GM18507 (cell line): ENCODE data around the gene CFAP73.
"Not testable (repeated sequence)": the region's sequence is repeated elsewhere in the genome, so short reads cannot be mapped to it uniquely, and the experiment has no call there.

Experiments used
- DNase-seq: peaks from one replicate; pipeline ENCODE4 v3.0.0; 2011; ENCODE audit warnings: low read depth; ENCODE audit not compliant: insufficient read length; ENCODE audit errors: extremely low spot score
- FAIRE-seq: peaks from 2 replicates; lab custom pipeline; 2011; peaks lifted over from hg19 to GRCh38; lab: Jason Lieb, UNC

Gene CFAP73

GRCh38 chr12:113138826-113139225 is 10.7 kb upstream of the CFAP73 start:
- DNase-seq (no peak), FAIRE-seq (no peak)

DNA sequence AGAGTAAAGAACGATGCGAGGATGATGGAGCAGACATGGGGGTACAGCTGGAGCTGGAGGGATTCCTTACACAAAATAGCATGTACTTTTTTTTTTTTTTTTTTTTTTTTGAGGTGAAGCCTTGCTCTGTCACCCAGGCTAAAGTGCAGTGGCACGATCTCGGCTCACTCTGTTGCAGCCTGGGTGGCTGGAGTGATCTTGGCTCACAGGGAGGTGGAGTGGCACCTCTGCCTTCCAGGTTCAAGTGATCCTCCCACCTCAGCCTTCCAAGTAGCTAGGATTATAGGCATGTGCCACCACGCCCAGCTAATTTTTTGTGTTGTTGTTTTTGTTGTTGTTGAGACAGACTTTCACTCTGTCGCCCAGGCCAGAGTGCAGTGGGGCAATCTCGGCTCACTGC is 8.8 kb upstream of the CFAP73 start:
- DNase-seq (no peak), FAIRE-seq (no peak)

DNA sequence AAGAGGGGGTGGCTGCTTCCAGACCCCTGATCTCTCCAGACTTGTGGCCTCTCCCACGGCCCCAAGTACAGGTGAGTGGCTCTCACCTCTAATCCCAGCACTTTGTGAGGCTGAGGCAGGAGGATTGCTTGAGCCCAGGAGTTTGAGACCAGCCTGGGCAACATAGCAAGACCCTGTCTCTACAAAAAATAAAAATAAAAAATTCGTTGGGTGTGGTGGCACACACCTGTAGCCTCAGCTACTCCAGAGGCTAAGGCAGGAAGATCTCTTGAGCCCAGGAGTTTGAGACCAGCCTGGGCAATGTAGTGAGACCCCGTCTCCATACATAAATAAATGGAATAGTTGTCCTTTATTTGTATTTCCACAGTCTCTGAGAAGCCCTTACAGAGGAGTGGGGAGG is 7.8 kb upstream of the CFAP73 start:
- not testable (repeated sequence) for DNase-seq, FAIRE-seq

GRCh38 chr12:113142173-113142885 is 7.2 kb upstream of the CFAP73 start:
- FAIRE-seq (no peak), DNase-seq (no peak)

GRCh38 chr12:113142886-113143332 is 6.6 kb upstream of the CFAP73 start:
- DNase-seq (no peak), FAIRE-seq (no peak)

DNA sequence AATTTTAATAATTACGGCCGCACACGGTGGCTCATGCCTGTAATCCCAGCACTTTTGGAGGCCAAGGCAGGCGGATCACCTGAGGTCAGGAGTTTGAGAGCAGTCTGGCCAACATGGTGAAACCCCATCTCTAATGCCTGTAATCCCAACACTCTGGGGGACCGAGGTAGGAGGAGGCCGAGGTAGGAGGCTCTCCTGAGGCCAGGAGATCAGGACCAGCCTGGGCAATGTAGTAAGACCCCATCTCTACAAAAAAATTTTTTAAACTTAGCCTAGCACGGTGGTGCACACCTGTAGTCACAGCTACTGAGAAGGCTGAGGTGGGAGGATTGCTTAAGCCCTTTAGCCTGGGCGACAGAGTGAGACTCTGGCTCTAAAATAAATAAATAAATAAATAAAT is 5.6 kb upstream of the CFAP73 start:
- DNase-seq (no peak), FAIRE-seq (no peak)

DNA sequence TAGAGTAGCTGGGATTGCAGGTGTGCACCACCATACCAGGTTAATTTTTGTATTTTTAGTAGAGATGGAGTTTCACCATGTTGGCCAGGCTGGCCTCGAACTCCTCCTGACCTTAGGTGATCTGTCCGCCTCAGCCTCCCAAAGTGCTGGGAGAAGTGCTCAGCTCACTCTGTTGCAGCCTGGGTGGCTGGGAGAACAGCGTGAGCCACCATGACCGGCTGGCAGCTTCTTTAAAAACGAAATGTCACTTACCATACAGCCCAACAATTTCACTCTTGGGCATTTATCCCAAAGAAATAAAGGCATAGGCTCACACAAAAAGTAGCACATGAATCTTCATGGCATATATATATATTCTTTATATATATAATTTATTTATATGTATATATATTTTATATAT is 4.7 kb upstream of the CFAP73 start:
- no peak for DNase-seq
- no peak for FAIRE-seq

DNA sequence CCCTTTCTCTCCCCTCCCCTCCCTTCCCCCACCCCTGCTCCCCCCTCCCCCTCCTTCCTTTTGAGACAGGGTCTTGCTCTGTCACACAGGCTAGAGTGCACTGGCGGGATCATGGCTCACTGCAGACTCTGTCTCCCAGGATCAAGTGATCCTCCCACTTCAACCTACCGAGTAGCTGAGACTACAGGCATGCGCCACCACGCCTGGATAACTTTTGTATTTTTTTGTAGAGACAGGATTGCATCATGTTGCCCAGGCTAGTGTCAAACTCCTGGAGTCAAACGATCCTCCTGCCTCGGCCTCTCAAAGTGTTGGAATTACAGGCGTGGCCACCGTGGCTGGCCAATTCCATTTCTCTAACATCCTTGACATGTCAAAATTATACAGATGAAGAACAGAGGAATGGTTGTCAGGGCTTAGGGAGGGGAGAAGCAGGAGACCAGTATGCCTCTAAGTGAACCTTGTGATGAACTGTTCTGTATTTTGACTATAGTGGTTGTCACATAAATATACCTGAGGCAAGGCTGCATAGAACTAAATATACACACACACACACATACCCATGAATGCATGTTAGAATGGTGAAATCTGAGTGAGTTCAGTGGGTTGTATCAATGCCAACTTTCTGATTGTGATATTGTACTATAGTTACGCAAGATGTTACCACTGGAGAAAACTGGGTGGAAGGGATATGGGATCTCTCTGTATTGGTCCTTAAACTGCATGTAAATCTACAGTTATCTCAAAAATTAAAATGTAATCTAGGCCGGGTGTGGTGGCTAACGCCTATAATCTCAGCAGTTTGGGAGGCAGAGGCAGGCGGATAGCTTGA is 3.6 kb upstream of the CFAP73 start:
- no peak for FAIRE-seq
- DNase-seq: no peak

DNA sequence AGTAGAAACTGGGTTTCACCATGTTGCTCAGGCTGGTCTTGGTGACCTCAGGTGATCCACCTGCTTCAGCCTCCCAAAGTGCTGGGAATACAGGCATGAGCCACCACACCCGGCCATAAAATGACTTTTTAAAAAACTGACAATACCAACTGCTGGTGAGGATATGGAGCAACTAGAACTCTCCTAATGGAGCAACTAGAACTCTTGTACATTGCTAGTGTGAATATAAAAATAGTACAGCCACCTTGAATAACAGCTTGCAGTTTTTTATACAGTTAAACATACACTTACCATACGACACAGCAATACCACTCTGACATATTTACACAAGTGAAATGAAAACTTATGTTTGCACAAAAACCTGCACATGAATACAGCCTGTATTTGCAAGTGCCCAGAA is 2.5 kb upstream of the CFAP73 start:
- FAIRE-seq: no peak

GRCh38 chr12:113151655-113152054 is 2.1 kb downstream of the CFAP73 start:
- FAIRE-seq (no peak), DNase-seq (no peak)

More for the DNA sequence above, 2.5 kb upstream of the CFAP73 start:
- DNase-seq: no peak

GRCh38 chr12:113152196-113152834 is 2.8 kb downstream of the CFAP73 start:
- no peak for DNase-seq
- FAIRE-seq: no peak

- FAIRE-seq (peak; percentile 83), DNase-seq (peak; percentile 62)
These were observed 3.6 kb downstream of the CFAP73 start for GRCh38 chr12:113152835-113153814.

DNA sequence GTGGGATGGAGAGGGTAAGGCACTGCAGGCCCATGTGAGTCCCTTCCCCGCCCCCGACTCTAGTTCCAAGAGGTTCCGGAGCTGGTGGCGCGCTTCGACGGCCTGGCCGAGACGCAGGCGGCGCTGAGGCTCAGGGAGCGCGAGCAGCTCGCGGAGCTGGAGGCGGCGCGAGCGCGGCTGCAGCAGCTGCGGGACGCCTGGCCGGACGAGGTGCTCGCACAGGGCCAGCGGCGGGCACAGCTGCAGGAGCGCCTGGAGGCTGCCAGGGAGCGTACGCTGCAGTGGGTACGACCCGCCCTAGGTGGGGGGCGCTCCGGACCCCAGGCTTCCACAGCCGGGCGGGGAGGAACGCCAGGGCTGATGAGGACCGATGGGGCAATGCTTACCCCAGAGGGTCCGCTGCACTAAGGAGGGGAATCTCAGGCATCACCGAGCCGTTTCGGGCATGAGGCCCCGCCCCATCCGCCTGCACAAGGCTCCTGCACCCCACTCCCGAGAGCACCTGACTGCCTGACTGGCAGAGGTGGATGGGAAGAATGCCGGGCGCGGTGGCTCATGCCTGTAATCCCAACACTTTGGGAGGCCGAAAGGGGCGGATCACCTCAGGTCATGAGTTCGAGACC is 4.9 kb downstream of the CFAP73 start:
- FAIRE-seq (no peak), DNase-seq (no peak)

DNA sequence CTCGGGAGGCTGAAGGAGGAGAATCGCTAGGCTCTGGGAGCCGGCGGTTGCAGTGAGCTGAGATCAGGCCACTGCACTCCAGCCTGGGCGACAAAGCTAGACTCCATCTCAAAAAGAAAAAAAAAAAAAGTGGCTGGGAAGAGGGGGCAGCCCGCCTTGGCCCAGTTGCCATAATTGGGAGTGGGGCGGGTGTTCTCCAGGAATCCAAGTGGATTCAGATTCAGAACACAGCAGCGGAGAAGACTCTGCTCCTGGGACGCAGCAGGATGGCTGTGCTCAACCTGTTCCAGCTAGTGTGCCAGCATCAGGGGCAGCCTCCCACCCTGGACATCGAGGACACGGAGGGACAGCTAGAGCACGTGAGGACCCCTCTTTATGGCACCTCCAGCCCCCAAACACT is 5.5 kb downstream of the CFAP73 start:
- FAIRE-seq: no peak
- DNase-seq: no peak

- FAIRE-seq: no peak
These were observed 6.1 kb downstream of the CFAP73 start for GRCh38 chr12:113155646-113156045.

DNA sequence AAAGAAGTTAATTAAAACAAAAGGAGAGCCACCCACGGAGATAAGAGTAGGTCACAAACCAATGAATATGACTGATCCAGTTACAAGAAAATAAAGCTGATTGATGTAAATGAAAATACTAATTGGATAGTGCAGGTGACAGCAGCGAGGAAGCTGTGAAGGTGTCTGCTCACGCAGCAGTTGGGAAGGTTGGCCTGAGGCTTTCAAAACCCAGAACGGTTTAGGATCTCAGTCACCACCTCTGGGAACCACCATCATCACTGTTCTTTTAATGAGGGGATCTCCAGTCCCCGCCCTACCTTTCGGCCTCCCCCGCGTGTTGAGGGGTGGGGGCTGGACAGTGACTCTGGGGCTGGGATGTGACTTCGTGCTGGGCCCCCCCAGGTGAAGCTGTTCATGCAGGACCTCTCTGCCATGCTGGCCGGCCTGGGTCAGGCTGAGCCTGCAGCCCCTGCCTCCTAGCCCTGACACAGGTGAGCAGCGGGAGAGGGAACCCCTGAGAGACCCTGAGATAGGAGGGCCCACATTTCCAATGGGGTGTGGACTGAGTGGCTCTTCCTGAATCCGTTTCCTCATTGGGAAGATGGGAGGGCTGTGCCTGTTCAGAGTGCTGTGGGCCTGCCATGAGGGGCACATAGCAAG is 7.8 kb downstream of the CFAP73 start:
- no peak for DNase-seq
- FAIRE-seq: no peak

More at GRCh38 chr12:113155646-113156045, 6.1 kb downstream of the CFAP73 start:
- no peak for DNase-seq

DNA sequence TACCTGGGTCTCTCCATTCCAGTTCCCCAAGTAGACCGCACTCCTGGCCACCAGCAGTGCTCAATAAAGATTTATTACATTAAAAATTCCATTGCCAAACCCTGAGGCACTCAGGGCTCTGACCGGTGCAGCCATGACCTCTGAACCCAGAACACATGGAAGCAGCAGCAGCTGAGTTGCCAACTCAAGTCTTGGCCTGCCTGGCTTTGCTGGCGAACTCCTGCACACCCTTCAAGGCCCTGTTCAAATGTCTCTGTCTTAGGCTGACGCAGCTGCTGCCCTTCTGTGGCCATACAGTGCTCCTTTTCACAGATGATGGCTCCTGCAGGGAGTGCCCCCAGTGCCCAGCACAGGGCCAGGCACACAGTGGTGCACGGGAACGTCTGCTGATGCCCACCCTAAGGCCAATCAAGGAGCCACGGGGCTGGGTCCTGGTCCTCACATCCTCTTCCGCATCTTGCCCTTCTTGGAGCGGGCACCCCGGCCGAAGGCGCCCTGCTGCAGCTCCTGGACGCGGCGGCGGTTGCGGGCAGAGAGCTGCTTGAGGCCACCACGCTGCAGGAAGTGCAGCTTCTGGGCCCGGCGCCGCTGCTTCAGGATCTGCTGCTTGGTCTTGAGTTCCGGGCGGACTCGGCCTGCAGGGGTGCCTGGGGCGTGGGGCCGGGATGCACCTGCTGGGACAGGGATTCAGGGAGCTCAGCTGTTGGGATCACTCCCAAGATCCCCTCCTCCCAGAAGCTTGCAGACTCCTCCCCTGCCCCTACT is 9.1 kb downstream of the CFAP73 start:
- no peak for FAIRE-seq
- no peak for DNase-seq

- FAIRE-seq (no peak), DNase-seq (no peak)
These were observed 10.4 kb downstream of the CFAP73 start for GRCh38 chr12:113159937-113160336.
